ENCODE measurements around the gene LENG9.
"Not testable (repeated sequence)": the region's sequence is repeated elsewhere in the genome, so short reads cannot be mapped to it uniquely, and the experiment has no call there.

Gene LENG9

GRCh38 chr19:54463531-54464043 is at the start of gene LENG9:
Gene LENG9 (minus strand): TSS chr19:54463778. CDS start chr19:54463526, 252 bp downstream.
- DNase-seq: peak; percentile 96 to 98

GRCh38 chr19:54509200-54509940 is 45.8 kb upstream of the LENG9 start:
- not testable (repeated sequence) for DNase-seq

DNA sequence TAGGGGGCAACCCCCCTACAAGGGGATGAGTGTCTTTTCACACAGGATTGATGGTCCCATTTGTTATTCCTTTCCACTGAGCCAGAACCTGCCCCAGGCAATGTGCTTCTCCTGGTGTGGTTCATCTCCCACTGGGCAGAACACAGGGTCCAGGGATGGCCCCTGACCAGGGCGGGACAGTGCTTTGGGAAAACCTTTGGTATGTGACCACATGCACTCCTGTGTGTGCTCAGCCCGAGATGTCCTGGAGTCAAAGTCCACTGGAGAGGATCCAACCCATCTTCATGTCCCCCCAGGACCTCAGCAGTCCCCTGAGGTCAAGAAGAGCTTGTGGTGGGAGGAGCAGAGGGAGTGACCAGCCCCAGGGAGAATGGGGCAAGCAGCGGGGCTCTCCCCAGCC is 44.9 kb upstream of the LENG9 start:
- not testable (repeated sequence) for DNase-seq

DNA sequence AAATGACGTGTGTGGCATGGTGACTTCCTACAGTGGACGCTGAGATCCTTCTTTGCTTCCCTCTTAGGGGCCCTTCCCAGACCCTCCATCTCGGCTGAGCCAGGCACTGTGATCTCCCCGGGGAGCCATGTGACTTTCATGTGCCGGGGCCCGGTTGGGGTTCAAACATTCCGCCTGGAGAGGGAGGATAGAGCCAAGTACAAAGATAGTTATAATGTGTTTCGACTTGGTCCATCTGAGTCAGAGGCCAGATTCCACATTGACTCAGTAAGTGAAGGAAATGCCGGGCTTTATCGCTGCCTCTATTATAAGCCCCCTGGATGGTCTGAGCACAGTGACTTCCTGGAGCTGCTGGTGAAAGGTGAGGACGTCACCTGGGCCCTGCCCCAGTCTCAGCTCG is 44.2 kb upstream of the LENG9 start:
- DNase-seq: no peak

DNA sequence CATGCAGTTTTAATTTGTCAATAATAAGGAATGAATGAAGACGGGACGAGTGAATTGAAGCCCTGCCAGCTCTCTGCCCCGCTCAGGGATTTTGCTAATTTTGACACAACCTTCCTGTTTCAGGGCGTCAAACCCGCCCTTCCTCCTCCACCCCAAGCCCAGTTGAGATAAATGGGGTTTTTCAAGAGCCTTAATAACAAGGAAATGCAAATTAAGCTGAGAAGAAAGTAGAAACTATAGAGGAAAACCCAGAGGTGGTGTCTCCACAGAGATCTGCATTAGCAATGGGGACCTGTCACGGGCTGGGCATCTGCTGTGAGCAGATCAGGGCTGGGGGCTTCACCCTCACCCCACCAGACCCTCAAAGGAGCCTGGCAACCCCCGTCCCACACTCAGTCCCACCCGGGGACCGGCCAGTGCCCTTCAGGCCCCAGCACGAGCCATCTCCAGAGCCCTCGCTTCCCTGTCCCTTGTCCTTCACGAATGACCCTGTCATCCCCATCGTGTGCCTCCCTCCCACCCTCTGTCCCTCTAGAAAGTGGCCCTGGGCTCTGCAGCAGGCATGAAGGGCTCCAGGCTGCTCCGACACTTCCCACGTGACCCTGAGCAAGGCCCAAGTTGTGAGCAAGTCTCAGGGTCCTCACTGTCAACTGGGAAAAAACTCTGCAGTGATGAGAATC is 43.6 kb upstream of the LENG9 start:
- DNase-seq: not testable (repeated sequence)

DNA sequence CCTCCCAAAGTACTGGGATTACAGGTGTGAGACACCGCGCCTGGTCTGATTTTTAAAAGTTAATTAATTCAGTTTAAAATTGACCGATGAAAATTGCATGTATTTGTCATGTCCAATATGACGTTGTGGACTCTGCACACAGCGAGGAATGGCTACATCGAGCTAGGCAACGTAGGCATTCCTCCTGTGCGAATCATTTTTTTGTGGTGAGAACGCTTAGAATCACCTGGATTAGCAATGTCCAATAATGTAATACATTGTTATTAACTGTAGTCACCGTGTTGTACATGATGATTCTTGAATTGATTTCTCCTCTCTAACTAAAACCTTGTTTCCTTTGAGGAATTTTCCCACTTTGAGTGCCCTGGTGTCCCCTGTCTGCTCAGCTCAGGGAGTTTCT is 42.5 kb upstream of the LENG9 start:
- DNase-seq: no peak

- DNase-seq: not testable (repeated sequence)
These were observed 42.0 kb upstream of the LENG9 start for GRCh38 chr19:54505542-54505941.

GRCh38 chr19:54502518-54503048 is 39.0 kb upstream of the LENG9 start, which contains the start of gene LAIR2:
Gene LAIR2 (plus strand): TSS chr19:54502831. CDS start chr19:54502919, 88 bp downstream.
- peak; percentile 4 to 20 for DNase-seq

- not testable (repeated sequence) for DNase-seq
These were observed 34.8 kb upstream of the LENG9 start for GRCh38 chr19:54498451-54498772.

DNA sequence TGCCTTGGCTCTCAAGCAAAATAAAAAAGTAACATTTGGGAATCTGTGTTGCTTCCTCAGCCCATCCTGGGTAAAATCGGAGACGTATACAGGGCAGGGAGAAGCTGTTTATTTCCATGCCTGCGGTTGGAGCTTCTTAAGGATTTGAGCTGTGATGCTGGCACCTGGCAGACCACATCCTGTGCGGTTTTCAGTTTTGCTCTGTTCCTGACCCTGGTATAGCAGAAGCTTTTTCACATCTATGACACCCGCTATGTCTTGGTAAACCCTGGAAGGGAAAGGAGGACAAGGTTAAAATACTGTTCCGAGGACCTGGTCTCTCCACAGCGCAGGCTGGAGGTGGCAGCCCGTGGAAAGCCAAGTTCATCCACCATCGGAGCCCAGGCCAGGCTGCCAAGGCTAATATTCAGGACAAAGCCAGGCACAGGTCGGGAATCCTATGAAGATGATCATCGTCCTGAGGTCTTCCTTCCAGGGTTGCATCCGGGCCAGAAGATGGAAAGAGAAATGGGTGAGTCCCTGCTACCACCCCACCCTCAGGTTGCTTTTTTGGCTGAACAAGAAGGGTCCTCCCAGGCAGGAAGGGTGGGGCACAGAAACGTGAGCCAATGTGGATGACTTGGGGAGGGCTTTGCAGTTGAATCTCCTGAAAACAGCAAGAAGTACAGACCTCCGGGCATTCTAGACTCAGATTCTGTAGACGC is 34.3 kb upstream of the LENG9 start:
- not testable (repeated sequence) for DNase-seq

- DNase-seq: not testable (repeated sequence)
These were observed 31.7 kb upstream of the LENG9 start for GRCh38 chr19:54495284-54495683.

- DNase-seq: no peak
These were observed 30.5 kb upstream of the LENG9 start for GRCh38 chr19:54493967-54494585.

GRCh38 chr19:54493056-54493455 is 29.5 kb upstream of the LENG9 start:
- DNase-seq: not testable (repeated sequence)

- DNase-seq: no peak
These were observed 29.0 kb upstream of the LENG9 start for GRCh38 chr19:54492568-54492967.

DNA sequence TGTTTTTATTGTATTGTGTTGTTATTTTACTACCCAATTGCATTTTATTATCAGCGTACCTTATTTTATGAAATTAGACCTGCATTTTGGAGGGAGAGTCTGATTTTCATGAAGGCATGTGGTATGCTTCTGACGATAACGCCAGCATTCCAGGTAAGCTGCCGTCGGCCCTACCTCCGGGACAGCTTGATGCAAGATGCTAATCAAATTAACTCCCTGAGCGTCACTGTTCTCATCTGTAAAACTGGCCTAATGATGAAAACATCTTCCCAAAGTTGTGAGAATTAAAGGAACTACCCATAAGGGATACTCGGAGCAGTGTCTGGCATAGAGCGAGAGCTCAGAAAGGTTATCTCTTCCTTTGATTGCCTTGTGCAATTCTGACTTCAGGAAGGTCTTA is 26.2 kb upstream of the LENG9 start:
- DNase-seq: no peak

GRCh38 chr19:54489341-54489740 is 25.8 kb upstream of the LENG9 start:
- DNase-seq: no peak

- DNase-seq: no peak
These were observed 22.3 kb upstream of the LENG9 start for GRCh38 chr19:54485851-54486250.

- no peak for DNase-seq
These were observed 20.9 kb upstream of the LENG9 start for GRCh38 chr19:54484451-54484850.

DNA sequence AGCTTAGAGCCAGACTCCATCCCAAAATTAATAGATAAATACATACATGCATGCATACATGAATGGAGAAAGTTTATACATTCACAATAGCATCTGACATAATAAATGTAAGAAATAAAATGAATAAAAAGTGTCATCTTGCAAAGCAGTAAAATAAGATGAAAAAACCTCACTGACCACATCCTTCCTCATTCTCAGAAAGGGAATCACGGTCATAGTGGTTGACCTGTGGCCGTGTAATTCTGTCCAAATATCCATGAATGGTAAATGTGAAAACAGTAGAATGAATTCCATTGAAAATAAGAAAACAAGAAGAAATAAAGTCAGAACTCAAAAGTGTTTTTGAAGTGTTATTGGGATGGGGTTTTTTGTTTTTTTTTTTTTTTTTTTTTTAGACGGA is 19.3 kb upstream of the LENG9 start:
- no peak for DNase-seq

- DNase-seq: peak; percentile 44 to 47
These were observed 17.9 kb upstream of the LENG9 start for GRCh38 chr19:54481326-54481930.

DNA sequence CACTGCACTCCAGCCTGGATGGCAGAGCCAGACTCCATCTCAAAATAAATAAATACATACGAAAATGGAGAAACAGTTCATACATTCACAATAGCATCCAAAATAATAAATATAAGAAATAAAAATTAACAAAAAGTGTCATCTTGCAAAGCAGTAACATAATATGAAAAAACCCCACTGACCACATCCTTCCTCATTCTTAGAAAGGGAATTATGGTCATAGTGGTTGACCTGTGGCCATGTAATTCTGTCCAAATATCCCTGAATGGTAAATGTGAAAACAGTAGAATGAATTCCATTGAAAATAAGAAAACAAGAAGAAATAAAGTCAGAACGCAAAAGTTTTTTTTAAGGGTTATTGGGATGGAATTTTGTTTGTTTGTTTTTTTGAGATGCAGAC is 16.5 kb upstream of the LENG9 start:
- no peak for DNase-seq

GRCh38 chr19:54478677-54479266 is 15.2 kb upstream of the LENG9 start:
- peak in 1 of 2 donors; percentile 33 for DNase-seq

Data from CD4-positive, alpha-beta T cell treated with Interleukin-1 beta for 1 hour (primary cell).